Naive thymus-derived CD4-positive, alpha-beta T cell (primary cell): Measurements from ENCODE around the gene GPR161. TPM values are rescaled to one million over a fixed set of nuclear protein-coding genes. Genes with fewer than 3 reads are reported as not detected.

Source experiments
- ATAC-seq: fragments of 150-1000 bp; cut with Tn5 transposase; 2 replicates; pipeline ENCODE4 v1.10.0; 2021; ENCODE audit warnings: mild to moderate bottlenecking, moderate library complexity
- CTCF ChIA-PET: fragments of 350-600 bp; sonication (Branson Sonifier 250); formaldehyde crosslinking; loops from one replicate; lab custom pipeline; 2021; ENCODE audit warnings: antibody characterized with exemption; lab: Charles Lee
- POLR2A ChIA-PET: fragments of 350-600 bp; sonication (Branson Sonifier 250); formaldehyde crosslinking; loops from one replicate; lab custom pipeline; 2021; ENCODE audit warnings: antibody characterized with exemption, inconsistent platforms; lab: Charles Lee
- DNase-seq, 9 donors: peaks; one replicate each; pipeline versions ENCODE4 v3.0.0 to v3.0.0-alpha.2; 2020 to 2022; ENCODE audit warnings: mixed read lengths in 1 of 9
- H3K27ac ChIP-seq: one replicate; pipeline ENCODE4 v1.7.0; 2013; ENCODE audit warnings: mild to moderate bottlenecking, low read depth, low read length, moderate library complexity
- H3K27me3 ChIP-seq, 2 donors: one replicate each; pipeline ENCODE4 v1.7.0; 2013; ENCODE audit warnings: low read length in 2 of 2, mild to moderate bottlenecking in 2 of 2, moderate library complexity in 2 of 2; ENCODE audit not compliant: control insufficient read depth in 2 of 2, insufficient read depth in 2 of 2
- H3K36me3 ChIP-seq, 3 experiments: 1 replicate in 2 of 3; 2 replicates in 1 of 3; pipeline ENCODE4 v1.7.0; 2013; ENCODE audit warnings: low read length in 3 of 3, mild to moderate bottlenecking in 3 of 3, moderate library complexity in 1 of 3; ENCODE audit not compliant: insufficient read depth in 3 of 3, control insufficient read depth in 2 of 3
- H3K4me1 ChIP-seq, 2 donors: one replicate each; pipeline ENCODE4 v1.7.0; 2013; ENCODE audit warnings: low read length in 2 of 2, mild to moderate bottlenecking in 2 of 2, moderate library complexity in 1 of 2; ENCODE audit not compliant: control insufficient read depth in 2 of 2, insufficient read depth in 2 of 2
- H3K4me3 ChIP-seq: 2 replicates; pipeline ENCODE4 v1.7.0; 2013; ENCODE audit warnings: mild to moderate bottlenecking, low read length
- H3K9me3 ChIP-seq, 3 experiments: 1 replicate in 2 of 3; 2 replicates in 1 of 3; pipeline ENCODE4 v1.7.0; 2013; ENCODE audit warnings: low read length in 3 of 3; ENCODE audit not compliant: control insufficient read depth in 2 of 3
- H3K27ac Mint-ChIP-seq, 9 donors: one replicate each; pipeline ENCODE4 v1.8.0; 2020 to 2022; ENCODE audit warnings: mixed read lengths in 9 of 9, mild to moderate bottlenecking in 8 of 9, moderate library complexity in 5 of 9, inconsistent platforms in 2 of 9
- H3K27me3 Mint-ChIP-seq, 5 donors: one replicate each; pipeline ENCODE4 v1.8.0; 2021 to 2022; ENCODE audit warnings: mixed read lengths in 5 of 5, mild to moderate bottlenecking in 1 of 5
- H3K36me3 Mint-ChIP-seq, 5 donors: one replicate each; pipeline ENCODE4 v1.8.0; 2020 to 2022; ENCODE audit warnings: mixed read lengths in 5 of 5, mild to moderate bottlenecking in 3 of 5, inconsistent platforms in 1 of 5
- H3K4me1 Mint-ChIP-seq, 7 donors: one replicate each; pipeline ENCODE4 v1.8.0; 2020 to 2022; ENCODE audit warnings: mixed read lengths in 7 of 7, mild to moderate bottlenecking in 3 of 7, inconsistent platforms in 1 of 7
- H3K4me3 Mint-ChIP-seq, 10 donors: one replicate each; pipeline ENCODE4 v1.8.0; 2020 to 2022; ENCODE audit warnings: mild to moderate bottlenecking in 10 of 10, mixed read lengths in 10 of 10, moderate library complexity in 6 of 10, inconsistent platforms in 2 of 10
- H3K9me3 Mint-ChIP-seq, 11 donors: one replicate each; pipeline ENCODE4 v1.8.0; 2020 to 2022; ENCODE audit warnings: mixed read lengths in 11 of 11, mild to moderate bottlenecking in 4 of 11, inconsistent platforms in 1 of 11, moderate library complexity in 1 of 11
- intact Hi-C, 2 donors: fragments of 100-400 bp; cut with micrococcal nuclease; formaldehyde crosslinking; loops; one replicate each; pipeline ENCODE4 v1.15.1; 2023
- polyA plus RNA-seq, 2 donors: library from polyadenylated mRNA; unstranded; fragments of 300-500 nt; fragmentation: Illumina TruSeq; gene quantifications; one replicate each; pipeline ENCODE4 v1.2.3, GENCODE V29; 2021
- total RNA-seq, 6 experiments: library from RNA in 5 of 6; stranded (reverse) in 5 of 6; gene quantifications; 1 replicate in 5 of 6; 2 replicates in 1 of 6; pipeline ENCODE4 v1.2.3 and lab custom pipeline; 2021 to 2026

GPR161 gene
- total and polyA plus RNA-seq, 7 experiments from 2014 or later, result 0.05 to 0.60 (median 0.17) TPM; not detected in 3

- peaks cover 0 to 34% (median 22%) of the 10 kb centered on the region in 5 donors for H3K36me3 Mint-ChIP-seq
- intact Hi-C loops, result no loop called here
- ATAC-seq, result no peak
- Histone ChIP-seq H3K36me3 (peaks cover 0 to 23% (median 3%) of the 10 kb centered on the region in 3 experiments), H3K4me1 (no peaks in the 10 kb centered on the region), H3K27me3 (no peaks in the 10 kb centered on the region), H3K27ac (no peak overlapping the region), H3K4me3 (no peak overlapping the region), H3K9me3 (no peaks in the 10 kb centered on the region)
- H3K4me3 Mint-ChIP-seq, result no peak overlapping the region
- POLR2A ChIA-PET, result no interaction called here
- no peaks in the 10 kb centered on the region for H3K9me3 Mint-ChIP-seq
- no peak overlapping the region for H3K27ac Mint-ChIP-seq
- DNase-seq, result no peak
- CTCF ChIA-PET, result no interaction called here
- no peaks in the 10 kb centered on the region for H3K4me1 Mint-ChIP-seq
- H3K27me3 Mint-ChIP-seq, result no peaks in the 10 kb centered on the region
These were observed 91.4 kb downstream of the GPR161 start for GRCh38 chr1:168045311-168045710.

- POLR2A ChIA-PET, result no interaction called here
- no peaks in the 10 kb centered on the region for H3K27me3 ChIP-seq
These were observed 94.4 kb downstream of the GPR161 start for GRCh38 chr1:168042362-168042761.

GRCh38 chr1:168035345-168035744 is 101.4 kb downstream of the GPR161 start:
- intact Hi-C loops, result no loop called here
- Mint-ChIP-seq H3K4me3 (no peak overlapping the region), H3K4me1 (no peaks in the 10 kb centered on the region), H3K9me3 (peaks cover 0 to 1% (median 0%) of the 10 kb centered on the region in 11 donors), H3K36me3 (peaks cover 0 to 12% (median 9%) of the 10 kb centered on the region in 5 donors), H3K27me3 (no peaks in the 10 kb centered on the region), H3K27ac (no peak overlapping the region)
- H3K9me3 ChIP-seq, result no peaks in the 10 kb centered on the region
- no peak overlapping the region for H3K4me3 ChIP-seq
- ChIA-PET POLR2A (no interaction called here), CTCF (no interaction called here)
- H3K36me3 ChIP-seq, result no peaks in the 10 kb centered on the region
- H3K27me3 ChIP-seq, result no peaks in the 10 kb centered on the region
- H3K27ac ChIP-seq, result no peak overlapping the region
- no peak for ATAC-seq
- no peak for DNase-seq
- no peaks in the 10 kb centered on the region for H3K4me1 ChIP-seq

More at GRCh38 chr1:168042362-168042761, 94.4 kb downstream of the GPR161 start:
- Histone ChIP-seq H3K9me3 (no peaks in the 10 kb centered on the region), H3K36me3 (peaks cover 0 to 23% (median 3%) of the 10 kb centered on the region in 3 experiments), H3K27ac (no peak overlapping the region), H3K4me3 (no peak overlapping the region), H3K4me1 (no peaks in the 10 kb centered on the region)
- intact Hi-C loops, result no loop called here
- CTCF ChIA-PET, result no interaction called here
- ATAC-seq (no peak), DNase-seq (no peak)
- H3K9me3 Mint-ChIP-seq, result peaks cover 0 to 1% (median 0%) of the 10 kb centered on the region in 11 donors
- no peaks in the 10 kb centered on the region for H3K4me1 Mint-ChIP-seq
- H3K27me3 Mint-ChIP-seq, result no peaks in the 10 kb centered on the region
- H3K36me3 Mint-ChIP-seq, result peaks cover 0 to 39% (median 26%) of the 10 kb centered on the region in 5 donors
- H3K4me3 Mint-ChIP-seq, result no peak overlapping the region
- no peak overlapping the region for H3K27ac Mint-ChIP-seq

GRCh38 chr1:168032029-168032428 is 104.7 kb downstream of the GPR161 start:
- Histone ChIP-seq H3K9me3 (no peaks in the 10 kb centered on the region), H3K36me3 (no peaks in the 10 kb centered on the region), H3K4me3 (no peak overlapping the region), H3K27me3 (no peaks in the 10 kb centered on the region), H3K27ac (no peak overlapping the region), H3K4me1 (no peaks in the 10 kb centered on the region)
- Mint-ChIP-seq H3K4me1 (no peaks in the 10 kb centered on the region), H3K4me3 (no peak overlapping the region), H3K36me3 (peaks cover 0 to 6% (median 3%) of the 10 kb centered on the region in 5 donors), H3K9me3 (no peaks in the 10 kb centered on the region), H3K27ac (no peak overlapping the region), H3K27me3 (no peaks in the 10 kb centered on the region)
- intact Hi-C loops, result no loop called here
- ATAC-seq, result no peak
- ChIA-PET CTCF (interaction anchor here (0.5 kb wide), 1 partner anchor 126 kb away, joined by 4 read pairs; no protein-coding TSS in a partner anchor), POLR2A (no interaction called here)
- no peak for DNase-seq

- Histone ChIP-seq H3K9me3 (no peaks in the 10 kb centered on the region), H3K27ac (no peak overlapping the region), H3K27me3 (no peaks in the 10 kb centered on the region), H3K4me1 (no peaks in the 10 kb centered on the region), H3K4me3 (no peak overlapping the region), H3K36me3 (no peaks in the 10 kb centered on the region)
- Mint-ChIP-seq H3K9me3 (no peaks in the 10 kb centered on the region), H3K36me3 (peaks cover 0 to 6% (median 3%) of the 10 kb centered on the region in 5 donors), H3K4me3 (no peak overlapping the region), H3K27me3 (no peaks in the 10 kb centered on the region), H3K27ac (no peak overlapping the region), H3K4me1 (no peaks in the 10 kb centered on the region)
- no peak for DNase-seq
- intact Hi-C loops, result no loop called here
- POLR2A ChIA-PET, result interaction anchor here (0.6 kb wide), 1 partner anchor 17 kb away, joined by 3 read pairs; no protein-coding TSS in a partner anchor
- CTCF ChIA-PET, result interaction anchor here (0.5 to 0.7 kb wide), 3 partner anchors 10 to 125 kb away, joined by 3 to 4 read pairs (median 4); no protein-coding TSS in a partner anchor
- ATAC-seq, result no peak
These were observed 105.1 kb downstream of the GPR161 start for GRCh38 chr1:168031627-168032026.

- Mint-ChIP-seq H3K27ac (no peak overlapping the region), H3K36me3 (peaks cover 0 to 6% (median 3%) of the 10 kb centered on the region in 5 donors), H3K4me1 (no peaks in the 10 kb centered on the region), H3K9me3 (no peaks in the 10 kb centered on the region), H3K4me3 (no peak overlapping the region), H3K27me3 (no peaks in the 10 kb centered on the region)
- H3K27me3 ChIP-seq, result no peaks in the 10 kb centered on the region
- H3K4me3 ChIP-seq, result no peak overlapping the region
- ATAC-seq (no peak), DNase-seq (no peak)
- H3K9me3 ChIP-seq, result no peaks in the 10 kb centered on the region
- ChIA-PET CTCF (interaction anchor here (0.5 to 0.7 kb wide), 3 partner anchors 10 to 125 kb away, joined by 3 to 4 read pairs (median 4); no protein-coding TSS in a partner anchor), POLR2A (interaction anchor here (0.6 kb wide), 1 partner anchor 17 kb away, joined by 3 read pairs; no protein-coding TSS in a partner anchor)
- no peaks in the 10 kb centered on the region for H3K4me1 ChIP-seq
- no peak overlapping the region for H3K27ac ChIP-seq
- intact Hi-C loops, result no loop called here
- no peaks in the 10 kb centered on the region for H3K36me3 ChIP-seq
These were observed 105.5 kb downstream of the GPR161 start for GRCh38 chr1:168031198-168031597.
